ENCODE results near the gene ABHD1. TPM values are rescaled to one million over a fixed set of nuclear protein-coding genes. Genes with fewer than 3 reads are reported as not detected.
"Not testable (repeated sequence)": the region's sequence is repeated elsewhere in the genome, so short reads cannot be mapped to it uniquely, and the experiment has no call there.

Gene ABHD1
- total RNA-seq, 2 experiments from 2014 or later, result 0.77 to 1.4 TPM

DNA sequence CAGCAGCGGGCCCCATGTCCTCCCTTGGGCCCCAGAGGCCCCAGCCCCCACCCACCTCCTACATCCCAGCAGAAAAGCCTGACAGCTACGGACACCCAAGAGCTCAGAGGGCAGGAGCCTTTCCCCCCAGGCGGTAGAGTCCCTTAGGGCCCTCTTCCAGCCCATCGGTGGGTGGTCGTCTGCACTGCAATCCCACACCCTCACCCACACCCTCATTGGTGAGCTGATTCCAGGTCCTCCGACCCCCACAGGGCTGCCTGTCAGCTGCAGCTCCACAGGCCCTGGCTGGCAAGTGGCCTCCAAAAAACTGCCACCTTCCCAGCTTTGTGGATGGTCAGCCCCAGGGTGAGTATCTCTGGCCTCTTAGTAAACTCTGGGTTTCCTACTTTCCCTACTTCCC lies 35.7 kb downstream of the ABHD1 start:
- POLR2A ChIA-PET, result no interaction called here
- no peak overlapping the region for H3K4me3 Mint-ChIP-seq
- H3K4me1 Mint-ChIP-seq, result no peaks in the 10 kb centered on the region
- no peak overlapping the region for H3K27ac Mint-ChIP-seq
- H3K27me3 Mint-ChIP-seq, result peaks cover 12% of the 10 kb centered on the region
- no peaks in the 10 kb centered on the region for H3K36me3 Mint-ChIP-seq
- DNase-seq, result no peak
- no peaks in the 10 kb centered on the region for H3K9me3 Mint-ChIP-seq
- ATAC-seq (ENCODE audit: low read depth), result no peak

DNA sequence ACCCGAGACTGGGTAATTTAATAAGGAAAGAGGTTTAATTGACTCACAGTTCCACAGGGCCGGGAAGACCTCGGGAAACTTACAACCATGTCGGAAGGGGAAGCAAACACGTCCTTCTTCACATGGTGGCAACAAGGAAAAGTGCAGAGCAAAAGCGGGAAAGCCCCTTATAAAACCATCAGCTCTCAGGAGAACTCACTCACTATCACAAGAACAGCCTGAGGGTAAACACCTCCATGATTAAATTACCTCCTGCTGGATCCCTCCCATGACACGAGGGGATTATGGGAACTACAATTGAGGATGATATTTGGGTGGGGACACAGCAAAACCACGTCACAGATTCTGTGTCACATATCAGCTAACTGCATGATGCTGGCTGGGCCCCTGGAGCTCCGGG lies 36.6 kb downstream of the ABHD1 start:
- H3K36me3 Mint-ChIP-seq, result no peaks in the 10 kb centered on the region
- POLR2A ChIA-PET, result no interaction called here
- no peaks in the 10 kb centered on the region for H3K9me3 Mint-ChIP-seq
- DNase-seq (no peak), ATAC-seq (ENCODE audit: low read depth) (no peak)
- H3K4me3 Mint-ChIP-seq, result no peak overlapping the region
- H3K27ac Mint-ChIP-seq, result no peak overlapping the region
- peaks cover 16% of the 10 kb centered on the region for H3K27me3 Mint-ChIP-seq
- no peaks in the 10 kb centered on the region for H3K4me1 Mint-ChIP-seq

DNA sequence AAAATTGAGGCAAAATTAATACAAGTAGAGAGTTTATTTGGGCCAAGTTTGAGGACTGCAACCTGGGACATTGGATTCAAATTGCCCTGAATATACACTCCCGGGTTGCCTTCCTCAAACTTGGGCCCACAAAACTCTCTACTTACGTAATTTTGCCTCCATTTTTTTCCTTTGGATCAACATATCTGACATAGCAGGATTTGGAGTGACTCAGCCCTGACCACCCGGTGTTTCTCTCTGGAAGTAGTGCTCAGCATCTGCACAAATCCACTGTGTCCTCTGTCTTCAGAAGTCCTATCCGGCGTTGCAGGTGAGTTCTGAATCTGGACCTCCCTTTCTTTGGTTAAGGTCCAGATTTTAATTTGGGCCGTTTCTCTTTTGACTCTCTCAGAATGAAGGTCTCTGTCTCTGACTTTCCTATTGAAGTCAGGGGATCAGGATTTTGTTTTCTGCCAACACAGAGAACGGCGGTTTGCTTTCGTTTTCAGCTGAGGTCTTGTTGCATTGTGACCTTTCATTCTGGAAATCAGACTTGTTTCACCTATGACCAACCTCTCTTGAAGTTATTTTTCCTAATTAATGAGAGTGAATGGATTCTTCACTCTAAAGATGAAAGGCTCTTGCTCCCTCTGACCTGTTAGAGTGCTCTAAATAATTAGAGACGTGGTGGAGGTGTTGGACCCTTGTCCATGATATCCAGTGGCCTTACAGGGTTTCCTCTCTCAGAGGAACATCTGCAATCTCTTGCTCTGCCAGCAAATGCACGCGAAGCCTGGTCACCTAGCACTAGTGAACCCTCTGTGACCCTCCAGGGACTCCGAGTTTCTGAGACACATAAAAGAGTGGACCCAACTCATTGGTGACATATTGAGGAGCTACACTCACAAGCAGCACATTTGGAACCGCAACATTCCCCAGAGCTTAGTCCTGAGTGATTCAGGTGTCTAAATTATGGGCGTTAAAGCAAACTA lies 38.8 kb downstream of the ABHD1 start:
- no peaks in the 10 kb centered on the region for H3K9me3 Mint-ChIP-seq
- peaks cover 2% of the 10 kb centered on the region for H3K4me1 Mint-ChIP-seq
- ATAC-seq (ENCODE audit: low read depth), result no peak
- peaks cover 11% of the 10 kb centered on the region for H3K27me3 Mint-ChIP-seq
- DNase-seq, result no peak
- no peak overlapping the region for H3K27ac Mint-ChIP-seq
- no peak overlapping the region for H3K4me3 Mint-ChIP-seq
- H3K36me3 Mint-ChIP-seq, result no peaks in the 10 kb centered on the region
- POLR2A ChIA-PET, result no interaction called here

DNA sequence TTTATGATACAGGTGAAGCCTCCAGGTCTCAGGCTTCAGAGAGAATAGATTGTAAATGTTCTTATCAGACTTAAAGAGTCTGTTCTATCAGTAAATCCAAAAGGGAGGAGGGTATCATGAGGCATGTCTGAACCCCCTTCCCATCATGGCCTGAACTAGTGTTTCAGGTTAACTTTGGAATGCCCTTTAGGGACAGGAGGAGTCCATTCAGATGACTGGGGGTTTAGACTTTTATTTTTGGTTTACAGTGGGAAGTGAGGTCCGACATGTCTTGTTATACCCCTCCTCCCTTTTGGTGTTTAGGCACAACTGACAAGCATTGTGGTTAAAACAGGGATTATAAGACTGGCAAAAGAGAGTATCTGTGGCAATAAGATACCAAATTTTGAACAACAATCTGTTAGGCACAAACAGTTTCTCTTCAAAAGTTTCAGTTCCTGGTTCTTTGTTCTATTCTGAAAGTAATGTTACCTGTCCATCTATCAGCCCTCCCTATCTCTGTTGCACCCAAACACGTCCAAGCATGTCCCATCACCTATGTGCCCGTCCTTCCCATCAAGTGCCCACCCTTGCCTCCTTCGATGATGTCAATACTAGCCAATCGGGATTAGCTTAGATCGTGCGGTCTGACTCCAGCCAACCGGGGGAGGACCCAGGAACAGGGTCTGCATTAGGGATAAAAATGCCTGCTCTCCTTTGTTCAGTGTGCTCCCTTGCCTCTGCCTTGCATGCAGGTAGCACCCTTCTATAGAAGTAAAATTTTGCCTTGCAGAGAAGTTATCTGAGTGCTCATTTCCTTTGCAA lies 41.5 kb downstream of the ABHD1 start:
- ATAC-seq (ENCODE audit: low read depth) (no peak), DNase-seq (no peak)
- Mint-ChIP-seq H3K4me1 (peaks cover 4% of the 10 kb centered on the region), H3K36me3 (no peaks in the 10 kb centered on the region), H3K27me3 (peaks cover 17% of the 10 kb centered on the region), H3K4me3 (no peak overlapping the region), H3K9me3 (no peaks in the 10 kb centered on the region), H3K27ac (no peak overlapping the region)
- POLR2A ChIA-PET, result no interaction called here

DNA sequence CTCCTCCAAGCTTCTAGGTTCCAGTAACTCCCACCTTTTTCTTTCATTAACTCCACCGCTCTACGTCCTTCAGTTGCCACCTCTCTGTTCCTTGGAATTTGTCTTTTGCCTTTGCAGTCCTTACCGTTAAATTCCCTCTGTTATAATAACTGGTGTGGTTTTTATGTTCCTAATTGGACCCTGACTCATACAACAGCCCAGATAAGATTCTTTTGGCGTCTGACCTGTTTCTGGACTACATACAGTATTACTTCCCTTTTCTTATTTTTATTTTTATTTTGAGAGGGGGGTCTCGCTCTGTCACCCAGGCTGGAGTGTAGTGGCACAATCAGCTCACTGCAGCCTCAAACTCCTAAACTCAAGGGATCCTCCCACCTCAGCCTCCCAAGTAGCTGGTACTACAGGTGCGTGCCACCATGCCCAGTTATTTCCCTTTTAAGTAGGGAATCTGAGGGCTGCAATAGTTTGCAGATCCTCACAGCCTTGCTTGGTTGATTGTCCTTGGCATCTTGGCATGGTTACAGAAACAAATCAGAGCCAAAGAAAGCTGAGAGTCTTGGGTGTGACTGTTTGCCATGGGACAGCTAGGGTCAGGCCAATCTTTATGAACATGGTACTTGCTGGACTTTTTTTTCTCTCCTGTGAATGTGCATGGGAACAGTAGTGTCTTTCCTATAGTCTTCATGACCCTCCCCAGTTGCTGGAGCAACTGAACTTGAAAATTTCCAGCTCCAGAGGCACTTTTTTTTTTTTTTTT lies 47.1 kb downstream of the ABHD1 start:
- Mint-ChIP-seq H3K27me3 (peaks cover 23% of the 10 kb centered on the region), H3K36me3 (no peaks in the 10 kb centered on the region), H3K4me3 (no peak overlapping the region), H3K4me1 (peaks cover 4% of the 10 kb centered on the region), H3K9me3 (no peaks in the 10 kb centered on the region), H3K27ac (no peak overlapping the region)
- POLR2A ChIA-PET, result no interaction called here
- ATAC-seq (ENCODE audit: low read depth) (no peak), DNase-seq (no peak)

DNA sequence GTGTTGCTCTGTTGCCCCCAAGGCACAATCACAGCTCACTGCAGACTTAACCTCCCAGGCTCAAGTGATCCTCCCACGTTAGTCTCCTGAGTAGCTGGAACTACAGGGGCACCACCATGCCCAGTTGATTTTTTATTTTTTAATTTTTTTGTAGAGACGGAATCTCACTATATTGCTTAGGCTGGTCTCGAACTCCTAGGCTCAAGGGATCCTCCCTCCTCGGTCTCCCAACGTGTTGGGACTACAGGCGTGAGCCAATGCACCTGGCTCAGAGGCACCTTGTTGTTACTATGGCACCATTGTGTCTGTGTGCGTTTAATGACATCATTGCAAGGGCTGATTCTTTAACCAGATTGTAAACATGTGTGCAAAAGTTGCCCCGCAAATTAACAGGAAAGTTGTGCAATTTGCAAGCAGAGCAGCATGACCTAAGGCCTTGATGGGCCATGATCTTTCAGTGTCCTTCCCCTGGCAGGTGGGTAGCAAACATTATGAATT lies 47.8 kb downstream of the ABHD1 start:
- no peak for DNase-seq
- Mint-ChIP-seq H3K27me3 (peaks cover 25% of the 10 kb centered on the region), H3K27ac (no peak overlapping the region), H3K36me3 (no peaks in the 10 kb centered on the region), H3K4me1 (peaks cover 4% of the 10 kb centered on the region), H3K9me3 (no peaks in the 10 kb centered on the region), H3K4me3 (no peak overlapping the region)
- no peak for ATAC-seq (ENCODE audit: low read depth)
- POLR2A ChIA-PET, result no interaction called here

DNA sequence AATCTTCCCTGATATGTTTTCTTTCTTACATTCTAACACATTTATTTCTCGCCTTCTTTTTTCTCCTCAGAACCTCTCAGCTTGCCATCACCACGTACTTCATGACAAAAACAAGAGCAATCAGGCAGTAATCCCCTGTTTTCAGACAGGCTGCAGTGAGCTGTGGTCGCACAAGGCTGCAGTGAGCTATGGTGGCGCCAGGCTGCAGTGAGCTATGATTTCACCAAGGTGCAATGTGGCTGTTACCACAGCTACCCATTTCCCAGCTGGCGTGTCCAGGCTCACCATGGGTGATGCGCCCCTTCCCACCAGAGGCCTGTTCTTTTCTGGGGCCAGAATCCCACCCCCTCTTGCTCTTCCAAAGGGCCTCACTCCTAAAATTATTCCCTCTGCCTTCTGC lies 51.0 kb downstream of the ABHD1 start:
- Mint-ChIP-seq H3K9me3 (no peaks in the 10 kb centered on the region), H3K36me3 (no peaks in the 10 kb centered on the region), H3K27me3 (peaks cover 39% of the 10 kb centered on the region), H3K27ac (no peak overlapping the region), H3K4me1 (peaks cover 4% of the 10 kb centered on the region), H3K4me3 (no peak overlapping the region)
- ATAC-seq (ENCODE audit: low read depth) (no peak), DNase-seq (no peak)
- POLR2A ChIA-PET, result interaction anchor here (0.7 kb wide), 1 partner anchor 66 kb away, joined by 4 read pairs; no protein-coding TSS in a partner anchor

DNA sequence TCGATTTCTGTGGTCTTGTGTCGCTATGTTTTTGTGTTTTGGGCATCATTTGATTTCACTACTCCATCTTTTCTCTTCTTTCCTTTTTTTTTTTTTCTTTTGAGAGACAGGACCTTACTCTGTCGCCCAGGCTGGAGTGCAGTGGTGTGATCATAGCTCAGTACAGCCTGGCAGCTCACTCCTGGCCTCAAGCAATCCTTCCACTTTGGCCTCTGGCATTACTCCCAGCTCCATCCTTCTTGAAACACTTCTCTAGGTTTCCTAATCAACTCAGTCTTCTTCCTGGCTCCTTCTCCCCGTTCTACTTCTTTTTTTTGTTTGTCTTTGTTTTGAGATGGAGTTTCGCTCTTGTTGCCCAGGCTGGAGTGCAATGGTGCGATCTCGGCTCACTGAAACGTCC lies 51.7 kb downstream of the ABHD1 start:
- Mint-ChIP-seq H3K9me3 (no peaks in the 10 kb centered on the region), H3K27me3 (peaks cover 38% of the 10 kb centered on the region), H3K27ac (no peak overlapping the region), H3K4me3 (no peak overlapping the region), H3K4me1 (peaks cover 1% of the 10 kb centered on the region), H3K36me3 (no peaks in the 10 kb centered on the region)
- no peak for ATAC-seq (ENCODE audit: low read depth)
- no peak for DNase-seq
- POLR2A ChIA-PET, result interaction anchor here (0.7 kb wide), 1 partner anchor 66 kb away, joined by 4 read pairs; no protein-coding TSS in a partner anchor

DNA sequence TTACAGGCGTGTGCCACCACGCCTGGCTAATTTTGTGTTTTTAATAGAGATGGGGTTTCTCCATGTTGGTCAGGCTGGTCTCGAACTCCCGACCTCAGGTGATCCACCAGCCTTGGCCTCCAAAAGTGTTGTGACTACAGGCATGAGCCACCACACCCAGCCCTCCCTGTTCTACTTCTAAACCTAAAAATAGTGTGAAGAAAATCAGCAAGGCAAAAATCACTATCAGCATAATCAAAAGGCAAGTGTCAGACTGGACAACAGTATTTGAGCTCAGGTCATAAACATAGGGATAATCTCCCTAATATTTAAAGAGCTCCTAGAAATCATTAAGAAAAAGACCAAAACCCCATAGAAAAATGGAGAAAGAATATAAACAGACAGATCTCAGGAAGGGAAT lies 52.2 kb downstream of the ABHD1 start:
- POLR2A ChIA-PET; H3K9me3 Mint-ChIP-seq; H3K4me1 Mint-ChIP-seq; H3K4me3 Mint-ChIP-seq; DNase-seq; ATAC-seq (ENCODE audit: low read depth); H3K36me3 Mint-ChIP-seq; H3K27ac Mint-ChIP-seq: not testable (repeated sequence)
- H3K27me3 Mint-ChIP-seq, result peaks cover 37% of the 10 kb centered on the region

DNA sequence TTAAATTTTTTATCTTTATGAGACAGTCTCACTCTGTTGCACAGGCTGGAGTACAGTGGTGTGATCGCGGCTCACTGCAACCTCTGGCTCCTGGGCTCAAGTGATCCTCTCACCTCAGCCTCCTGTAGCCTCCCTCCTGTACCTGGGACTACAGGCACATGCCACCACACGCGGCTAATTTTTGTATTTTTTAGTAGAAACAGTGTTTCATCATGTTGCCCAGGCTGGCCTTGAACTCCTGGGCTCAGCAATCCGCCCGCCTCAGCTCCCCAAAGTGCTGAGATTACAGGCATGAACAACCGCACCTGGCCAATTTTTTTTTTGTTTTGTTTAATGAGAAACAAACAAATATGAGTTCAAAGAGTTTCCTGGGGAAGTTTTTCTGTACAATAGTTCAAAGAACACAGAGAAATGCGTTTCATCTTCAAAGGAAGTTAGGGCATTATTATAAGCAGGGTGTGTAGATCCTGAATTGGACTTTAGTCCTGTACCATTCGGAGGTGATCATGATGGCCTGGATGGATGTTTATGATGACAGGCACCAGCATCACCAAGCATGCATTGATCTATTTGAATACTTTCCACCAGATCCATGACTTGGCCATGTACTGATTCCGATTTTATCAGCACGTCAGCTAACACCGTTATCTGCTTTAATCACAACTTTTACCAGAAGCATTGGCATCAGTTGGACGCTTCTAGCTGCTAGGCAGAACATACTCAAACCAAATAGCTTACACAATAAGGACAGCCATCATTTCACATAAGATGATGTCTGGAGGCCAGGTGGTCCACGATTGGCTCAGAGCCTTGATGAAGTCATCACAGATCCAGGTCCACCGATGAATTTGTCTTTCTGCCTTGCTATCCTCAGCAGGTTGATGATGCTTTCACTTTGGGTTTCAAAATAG lies 54.1 kb downstream of the ABHD1 start:
- POLR2A ChIA-PET, result no interaction called here
- no peaks in the 10 kb centered on the region for H3K9me3 Mint-ChIP-seq
- no peak overlapping the region for H3K27ac Mint-ChIP-seq
- ATAC-seq (ENCODE audit: low read depth) (no peak), DNase-seq (no peak)
- no peaks in the 10 kb centered on the region for H3K36me3 Mint-ChIP-seq
- H3K4me3 Mint-ChIP-seq, result no peak overlapping the region
- no peaks in the 10 kb centered on the region for H3K4me1 Mint-ChIP-seq
- peaks cover 41% of the 10 kb centered on the region for H3K27me3 Mint-ChIP-seq

DNA sequence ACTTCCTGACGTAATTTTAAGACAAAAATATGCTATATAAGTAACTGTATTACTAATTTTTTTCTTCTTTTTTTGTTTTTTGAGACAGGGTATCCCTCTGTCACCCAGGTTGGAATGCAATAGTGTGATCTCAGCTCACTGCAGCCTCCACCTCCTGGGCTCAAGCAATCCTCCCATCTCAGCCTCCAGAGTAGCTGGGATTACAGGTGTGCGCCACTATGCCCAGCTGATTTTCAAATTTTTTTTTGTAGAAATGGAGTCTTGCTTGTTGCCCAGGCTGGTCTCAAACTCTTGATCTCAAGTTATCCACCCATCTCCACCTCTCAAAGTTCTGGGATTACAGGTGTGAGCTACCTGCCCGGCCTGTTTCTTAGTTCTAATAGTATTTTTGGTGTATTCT lies 54.9 kb downstream of the ABHD1 start:
- Mint-ChIP-seq H3K4me3 (no peak overlapping the region), H3K27ac (no peak overlapping the region), H3K27me3 (peaks cover 48% of the 10 kb centered on the region), H3K9me3 (no peaks in the 10 kb centered on the region), H3K4me1 (no peaks in the 10 kb centered on the region), H3K36me3 (no peaks in the 10 kb centered on the region)
- no peak for ATAC-seq (ENCODE audit: low read depth)
- POLR2A ChIA-PET, result no interaction called here
- no peak for DNase-seq

DNA sequence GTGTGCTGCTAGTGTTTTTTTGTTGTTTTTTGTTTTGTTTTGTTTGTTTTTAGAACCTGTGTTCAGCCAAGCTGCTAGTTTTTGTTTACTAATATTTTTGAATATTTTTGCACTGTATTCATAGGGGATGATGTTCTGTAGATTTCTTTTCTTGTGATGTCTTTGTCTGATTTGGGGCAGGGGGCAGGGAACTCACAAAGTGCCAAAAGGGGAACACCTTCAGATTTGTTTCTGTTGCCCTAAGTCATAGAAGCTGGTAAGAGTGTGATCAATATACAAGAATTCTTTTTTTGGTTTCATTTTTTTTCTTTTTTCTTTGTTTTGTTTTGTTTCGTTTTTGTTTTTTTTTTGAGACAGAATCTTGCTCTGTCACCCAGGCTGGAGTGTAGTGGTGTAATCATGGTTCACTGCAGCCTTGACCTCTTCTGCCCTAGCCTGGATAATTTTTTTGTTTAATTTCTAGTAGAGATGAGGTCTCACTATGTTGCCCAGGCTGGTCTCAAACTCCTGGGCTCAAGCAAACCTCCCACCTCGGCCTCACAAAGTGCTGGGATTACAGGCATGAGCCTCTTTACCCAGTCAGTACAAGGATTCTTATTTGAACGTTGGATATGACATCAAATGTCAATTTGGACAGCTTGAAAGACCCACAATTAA lies 55.9 kb downstream of the ABHD1 start:
- Mint-ChIP-seq H3K4me3 (no peak overlapping the region), H3K36me3 (no peaks in the 10 kb centered on the region), H3K27me3 (peaks cover 54% of the 10 kb centered on the region), H3K27ac (no peak overlapping the region), H3K4me1 (no peaks in the 10 kb centered on the region), H3K9me3 (no peaks in the 10 kb centered on the region)
- ATAC-seq (ENCODE audit: low read depth), result no peak
- DNase-seq, result no peak
- POLR2A ChIA-PET, result interaction anchor here (0.7 kb wide), 1 partner anchor 113 kb away, joined by 7 read pairs; no protein-coding TSS in a partner anchor
